Chondrocyte (in vitro differentiated cells): ENCODE data around the gene RC3H2. TPM values are rescaled to one million over a fixed set of nuclear protein-coding genes. Genes with fewer than 3 reads are reported as not detected.

Experiments
- DNase-seq: peaks from one replicate; pipeline ENCODE4 v3.0.0; 2021; ENCODE audit warnings: mixed read lengths, low spot score
- H3K27ac Mint-ChIP-seq: one replicate; pipeline ENCODE4 v1.8.0; 2021; ENCODE audit warnings: mild to moderate bottlenecking, moderate library complexity, mixed read lengths; ENCODE audit not compliant: unreplicated experiment
- H3K27me3 Mint-ChIP-seq: 2 replicates; pipeline ENCODE4 v1.8.0; 2021; ENCODE audit warnings: low read depth, mixed read lengths
- H3K36me3 Mint-ChIP-seq: 2 replicates; pipeline ENCODE4 v1.8.0; 2021; ENCODE audit warnings: low read depth, mixed read lengths
- H3K4me1 Mint-ChIP-seq: 2 replicates; pipeline ENCODE4 v1.8.0; 2021; ENCODE audit warnings: low read depth, mild to moderate bottlenecking, mixed read lengths
- H3K4me3 Mint-ChIP-seq: one replicate; pipeline ENCODE4 v1.8.0; 2021; ENCODE audit warnings: mild to moderate bottlenecking, moderate library complexity, mixed read lengths; ENCODE audit not compliant: unreplicated experiment
- H3K9me3 Mint-ChIP-seq: 2 replicates; pipeline ENCODE4 v1.8.0; 2021; ENCODE audit warnings: low read depth, mixed read lengths
- total RNA-seq: library from RNA; stranded (reverse); gene quantifications from 3 replicates; pipeline ENCODE4 v1.2.1, GENCODE V29; 2021
- TF ChIP-seq, protein P1 (sequence below): fragments of 200-600 bp; sonication (generic); IDR thresholded peaks from 2 replicates; pipeline ENCODE4 v1.5.0; 2021; ENCODE audit warnings: antibody characterized with exemption, mild to moderate bottlenecking, moderate library complexity

Gene RC3H2
- total RNA-seq, 1 donor from 2014 or later = 74.6 TPM

- no peak for DNase-seq
- Mint-ChIP-seq H3K4me3 (no peak overlapping the region), H3K4me1 (peaks cover 61% of the 10 kb centered on the region), H3K36me3 (no peaks in the 10 kb centered on the region), H3K27ac (no peak overlapping the region), H3K27me3 (no peaks in the 10 kb centered on the region), H3K9me3 (no peaks in the 10 kb centered on the region)
- TF ChIP-seq, protein P1, sequence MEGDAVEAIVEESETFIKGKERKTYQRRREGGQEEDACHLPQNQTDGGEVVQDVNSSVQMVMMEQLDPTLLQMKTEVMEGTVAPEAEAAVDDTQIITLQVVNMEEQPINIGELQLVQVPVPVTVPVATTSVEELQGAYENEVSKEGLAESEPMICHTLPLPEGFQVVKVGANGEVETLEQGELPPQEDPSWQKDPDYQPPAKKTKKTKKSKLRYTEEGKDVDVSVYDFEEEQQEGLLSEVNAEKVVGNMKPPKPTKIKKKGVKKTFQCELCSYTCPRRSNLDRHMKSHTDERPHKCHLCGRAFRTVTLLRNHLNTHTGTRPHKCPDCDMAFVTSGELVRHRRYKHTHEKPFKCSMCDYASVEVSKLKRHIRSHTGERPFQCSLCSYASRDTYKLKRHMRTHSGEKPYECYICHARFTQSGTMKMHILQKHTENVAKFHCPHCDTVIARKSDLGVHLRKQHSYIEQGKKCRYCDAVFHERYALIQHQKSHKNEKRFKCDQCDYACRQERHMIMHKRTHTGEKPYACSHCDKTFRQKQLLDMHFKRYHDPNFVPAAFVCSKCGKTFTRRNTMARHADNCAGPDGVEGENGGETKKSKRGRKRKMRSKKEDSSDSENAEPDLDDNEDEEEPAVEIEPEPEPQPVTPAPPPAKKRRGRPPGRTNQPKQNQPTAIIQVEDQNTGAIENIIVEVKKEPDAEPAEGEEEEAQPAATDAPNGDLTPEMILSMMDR = no peak
Observed at GRCh38 chr9:122948313-122948712, 43.2 kb upstream of the RC3H2 start.

DNA sequence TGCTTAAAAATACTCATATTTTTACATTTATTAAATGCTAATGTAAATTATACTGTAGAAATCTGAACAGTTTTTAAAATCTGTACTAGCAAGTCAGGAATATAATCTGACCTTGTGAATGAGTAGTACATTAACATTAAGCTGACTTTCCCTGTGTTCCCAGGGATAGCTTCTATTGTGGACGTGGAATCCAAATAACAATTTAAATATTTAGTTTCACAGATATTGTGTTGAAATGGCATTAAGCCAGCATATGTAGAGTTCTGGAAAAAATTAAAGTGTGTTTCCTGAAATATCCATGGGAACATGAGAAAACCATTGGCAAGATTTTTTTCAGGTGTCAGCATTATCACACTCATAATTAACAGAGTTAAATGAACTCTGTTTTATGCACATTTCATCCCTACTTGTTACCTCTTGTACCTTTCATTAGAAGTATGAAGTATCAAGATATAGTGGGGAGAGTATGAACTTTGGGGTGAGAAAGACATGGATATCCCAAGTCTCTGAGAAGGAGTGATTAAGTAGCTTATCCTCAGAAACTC lies 41.4 kb upstream of the RC3H2 start:
- H3K27ac Mint-ChIP-seq = no peak overlapping the region
- no peak for DNase-seq
- peaks cover 73% of the 10 kb centered on the region for H3K4me1 Mint-ChIP-seq
- no peaks in the 10 kb centered on the region for H3K27me3 Mint-ChIP-seq
- H3K9me3 Mint-ChIP-seq = no peaks in the 10 kb centered on the region
- no peak overlapping the region for H3K4me3 Mint-ChIP-seq
- no peaks in the 10 kb centered on the region for H3K36me3 Mint-ChIP-seq
- TF ChIP-seq, protein P1 = no peak

GRCh38 chr9:122944960-122945888 lies 40.1 kb upstream of the RC3H2 start:
- TF ChIP-seq, protein P1 = no peak
- H3K4me1 Mint-ChIP-seq = peaks cover 74% of the 10 kb centered on the region
- H3K27ac Mint-ChIP-seq = peak overlapping the region; percentile 78
- H3K4me3 Mint-ChIP-seq = no peak overlapping the region
- H3K36me3 Mint-ChIP-seq = no peaks in the 10 kb centered on the region
- H3K27me3 Mint-ChIP-seq = no peaks in the 10 kb centered on the region
- no peak for DNase-seq
- H3K9me3 Mint-ChIP-seq = no peaks in the 10 kb centered on the region

DNA sequence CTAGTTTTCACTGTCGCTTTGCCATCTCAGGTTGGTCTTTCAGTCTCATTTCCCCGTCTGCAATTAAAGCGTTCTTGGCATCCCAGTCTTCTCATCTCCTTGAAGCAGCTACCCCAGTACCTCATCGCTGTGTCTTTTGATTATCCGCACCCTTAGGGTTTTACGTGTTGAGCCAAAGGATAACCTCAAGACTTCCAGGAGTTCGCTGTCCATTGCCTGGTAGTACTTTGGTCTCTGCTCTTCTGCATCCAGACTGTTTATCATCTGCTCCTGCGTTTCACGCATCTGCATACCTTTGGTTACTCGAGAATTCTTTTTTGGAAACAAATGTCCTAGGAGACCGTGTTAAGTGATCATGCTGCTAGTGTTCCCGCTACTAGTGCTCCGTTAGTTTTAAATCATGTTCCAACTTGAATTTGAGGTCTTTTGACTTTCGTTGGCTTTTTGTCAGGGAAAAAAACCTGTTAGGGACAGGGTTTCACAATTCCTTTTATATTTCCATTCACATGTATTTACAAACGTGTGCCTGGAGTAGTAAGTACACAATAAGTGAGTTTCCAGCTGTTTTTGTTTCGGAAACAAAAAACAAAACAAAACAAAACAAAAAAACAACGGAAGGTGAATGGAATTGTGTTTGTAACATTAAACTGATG lies 36.5 kb upstream of the RC3H2 start:
- Mint-ChIP-seq H3K36me3 (peaks cover 3% of the 10 kb centered on the region), H3K4me1 (peaks cover 57% of the 10 kb centered on the region), H3K9me3 (no peaks in the 10 kb centered on the region), H3K4me3 (peak overlapping the region; percentile 93), H3K27ac (peak overlapping the region; percentile 94), H3K27me3 (no peaks in the 10 kb centered on the region)
- no peak for DNase-seq
- TF ChIP-seq, protein P1 = no peak
